ENCODE measurements around the gene NCKAP5L.

- TF ChIP-seq CTCF (conservative IDR thresholded peaks at IDR 0.05; ENCODE audit: low read depth in 2 of 2): no peak
- no peak for TF ChIP-seq EZH2 (IDR thresholded peaks at IDR 0.05; ENCODE audit: low read depth, unreplicated experiment)
- no peak for TF ChIP-seq REST (IDR thresholded peaks at IDR 0.05; ENCODE audit: unreplicated experiment)
- TF ChIP-seq POLR2AphosphoS5 (IDR thresholded peaks at IDR 0.05; ENCODE audit: low read depth): no peak
- no peak for TF ChIP-seq EZH2phosphoT487 (IDR thresholded peaks at IDR 0.05; ENCODE audit: unreplicated experiment)
- no peak for TF ChIP-seq JUNB (IDR thresholded peaks at IDR 0.05; ENCODE audit: unreplicated experiment)
- TF ChIP-seq ZNF114 (CRISPR knock-in tag; IDR thresholded peaks at IDR 0.05): no peak
- no peak for TF ChIP-seq NANOG (IDR thresholded peaks at IDR 0.05; ENCODE audit: borderline replicate concordance)
- no peak for TF ChIP-seq CREB1 (CRISPR knock-in tag; IDR thresholded peaks at IDR 0.05; ENCODE audit: low read depth)
- TF ChIP-seq ZNF331 (CRISPR knock-in tag; IDR thresholded peaks at IDR 0.05; ENCODE audit: low read depth): no peak
- no peak for TF ChIP-seq ZNF462 (CRISPR knock-in tag; IDR thresholded peaks at IDR 0.05)
These were observed 39.5 kb upstream of the NCKAP5L start for GRCh38 chr12:49867570-49868341.

Data from GM23338 (cell line).